HepG2 (cell line): Measurements from ENCODE around the gene SLC7A10. TPM values are rescaled to one million over a fixed set of nuclear protein-coding genes. Genes with fewer than 3 reads are reported as not detected.

Source experiments
- ATAC-seq: fragments of 200-7000 bp; cut with Tn5 transposase; 3 replicates; pipeline ENCODE4 v1.9.1; 2020; ENCODE audit warnings: mild to moderate bottlenecking, moderate library complexity
- BruUV-seq: library from RNA; stranded (reverse); fragments of 400-500 nt; replicated peaks from 2 replicates; lab custom pipeline; 2021; lab: Mats Ljungman, UMichigan
- CTCF ChIA-PET: fragments of 300-600 bp; formaldehyde crosslinking; extraction: SDS; loops from one replicate; lab custom pipeline; 2021; ENCODE audit warnings: low total read pairs, inconsistent platforms, low intra/inter-chr PET ratio; lab: Yijun Ruan, JAX
- POLR2A ChIA-PET: fragments of 350-600 bp; sonication (Branson Sonifier 250); formaldehyde crosslinking; loops from one replicate; lab custom pipeline; 2020; ENCODE audit warnings: antibody characterized with exemption, inconsistent platforms; lab: Yijun Ruan, JAX
- DNase-seq: peaks from one replicate; pipeline ENCODE4 v3.0.0-alpha.2; 2015; ENCODE audit warnings: low spot score
- FAIRE-seq: peaks from 3 replicates; lab custom pipeline; 2011; peaks lifted over from hg19 to GRCh38; lab: Jason Lieb, UNC
- H2AFZ ChIP-seq: one replicate; pipeline ENCODE4 v1.6.1; 2011; ENCODE audit warnings: low read length, inconsistent platforms
- H3K27ac ChIP-seq: fragments of 300-600 bp; 3 replicates; pipeline ENCODE4 v1.8.0; 2011; ENCODE audit warnings: mixed run types, mild to moderate bottlenecking, mixed read lengths, low read length, inconsistent platforms; ENCODE audit not compliant: insufficient read depth; ENCODE audit errors: extremely low read length
- H3K27me3 ChIP-seq, 2 experiments: fragments of 200-600 bp in 1 of 2; 2 replicates in 1 of 2; 3 replicates in 1 of 2; pipeline versions ENCODE4 v1.6.0 to v1.8.0; 2011; ENCODE audit warnings: low read length in 2 of 2, mild to moderate bottlenecking in 2 of 2, moderate library complexity in 2 of 2, inconsistent platforms in 1 of 2; ENCODE audit not compliant: insufficient read depth in 2 of 2, control insufficient read depth in 1 of 2
- H3K36me3 ChIP-seq, 2 experiments: fragments of 200-600 bp in 1 of 2; replicated peaks in 1 of 2; 2 replicates in 1 of 2; 3 replicates in 1 of 2; pipeline versions ENCODE4 v1.5.1 to v1.8.0; 2011; ENCODE audit warnings: low read length in 2 of 2, inconsistent platforms in 1 of 2; ENCODE audit not compliant: insufficient read depth in 2 of 2, control insufficient read depth in 1 of 2
- H3K4me1 ChIP-seq: 2 replicates; pipeline ENCODE4 v1.5.1; 2012; ENCODE audit warnings: low read length, inconsistent platforms; ENCODE audit not compliant: insufficient read depth
- H3K4me2 ChIP-seq: 2 replicates; pipeline ENCODE4 v1.6.0; 2011; ENCODE audit warnings: low read depth, low read length, inconsistent platforms
- H3K4me3 ChIP-seq, 3 experiments: fragments of 200-600 bp in 1 of 3; sonication (generic), shearing (Covaris generic) in 1 of 3; replicated peaks in 1 of 3; 2 replicates each; pipeline ENCODE4 v1.5.1; 2011 to 2016; ENCODE audit warnings: low read length in 3 of 3, inconsistent platforms in 2 of 3, low read depth in 2 of 3, mild to moderate bottlenecking in 2 of 3, control low read depth in 1 of 3, mixed read lengths in 1 of 3; ENCODE audit not compliant: insufficient read depth in 1 of 3
- H3K79me2 ChIP-seq: one replicate; pipeline ENCODE4 v1.6.1; 2011; ENCODE audit warnings: low read length, inconsistent platforms; ENCODE audit not compliant: insufficient read depth
- H3K9ac ChIP-seq: 2 replicates; pipeline ENCODE4 v1.6.0; 2011; ENCODE audit warnings: mild to moderate bottlenecking, low read depth, low read length, inconsistent platforms; ENCODE audit not compliant: insufficient read depth
- H3K9me3 ChIP-seq: 2 replicates; pipeline ENCODE4 v1.5.1; 2012; ENCODE audit warnings: mild to moderate bottlenecking, low read length
- H4K20me1 ChIP-seq: 2 replicates; pipeline ENCODE4 v1.6.0; 2011; ENCODE audit warnings: inconsistent platforms, mild to moderate bottlenecking, low read length, moderate library complexity; ENCODE audit not compliant: insufficient read depth
- HDAC1 ChIP-seq: sonication (generic); formaldehyde crosslinking; IDR thresholded peaks from 2 replicates; pipeline ENCODE4 v1.5.1; 2020; ENCODE audit warnings: mild to moderate bottlenecking, missing genetic modification reagents
- NFIB ChIP-seq: sonication (generic); formaldehyde crosslinking; IDR thresholded peaks from 2 replicates; pipeline ENCODE4 v1.9.0; 2021; ENCODE audit warnings: missing genetic modification reagents, mild to moderate bottlenecking, borderline replicate concordance
- PBX2 ChIP-seq: IDR thresholded peaks from 2 replicates; pipeline ENCODE4 v1.6.1; 2016; ENCODE audit warnings: control low read depth
- REPIN1 ChIP-seq: sonication (generic); formaldehyde crosslinking; IDR thresholded peaks from 2 replicates; pipeline ENCODE4 v1.8.0; 2022; ENCODE audit warnings: missing genetic modification reagents, low read depth, mild to moderate bottlenecking, borderline replicate concordance
- SRSF4 ChIP-seq: fragments of 200-400 bp; formaldehyde crosslinking; IDR thresholded peaks from one replicate; pipeline ENCODE4 v1.6.1; 2018; ENCODE audit warnings: mild to moderate bottlenecking, low read depth, low read length, moderate library complexity; ENCODE audit not compliant: poor library complexity, severe bottlenecking
- TGIF2 ChIP-seq: IDR thresholded peaks from 2 replicates; pipeline ENCODE4 v1.6.1; 2016; ENCODE audit warnings: control low read depth, missing compliant biosample characterization
- ZBTB38 ChIP-seq: sonication (generic); formaldehyde crosslinking; IDR thresholded peaks from 2 replicates; pipeline ENCODE4 v1.5.1; 2020; ENCODE audit warnings: mild to moderate bottlenecking, missing genetic modification reagents
- ZNF292 ChIP-seq: sonication (generic); formaldehyde crosslinking; IDR thresholded peaks from 2 replicates; pipeline ENCODE4 v1.8.1; 2022; ENCODE audit warnings: mild to moderate bottlenecking, low read depth, missing genetic modification reagents, borderline replicate concordance
- WGBS: methylation state at CpG from one replicate; pipeline ENCODE4 v1.1.6; 2017; ENCODE audit warnings: low lambda C conversion rate; 5-methylcytosine and 5-hydroxymethylcytosine counted together
- in situ Hi-C: cut with HindIII; loops from 2 replicates; pipeline ENCODE4 v1.10.0; 2017; ENCODE audit warnings: low pct_unique_long_range_greater_than_20kb; ENCODE audit not compliant: extremely low pct_ligation_motif_present
- intact Hi-C: fragments of 100-400 bp; cut with micrococcal nuclease; formaldehyde crosslinking; loops from one replicate; pipeline ENCODE4 v1.10.0; 2022; ENCODE audit not compliant: unreplicated experiment
- polyA plus RNA-seq, 8 experiments: library from polyadenylated mRNA; depleted of rRNA in 3 of 8; stranded (reverse) in 7 of 8; unstranded in 1 of 8; fragments of >200 nt; fragmentation: Illumina TruSeq in 4 of 8; extraction: Trizol in 4 of 8; gene quantifications; 2 replicates each; pipeline versions ENCODE4 v1.2.1 to v1.2.3, GENCODE V29; 2011 to 2016; ENCODE audit warnings: low read depth in 4 of 8, missing spikeins in 1 of 8, mixed read lengths in 1 of 8; ENCODE audit not compliant: insufficient read depth in 1 of 8
- total RNA-seq, 5 experiments: library from RNA; depleted of rRNA; stranded (reverse); fragments of >200 nt; fragmentation: Illumina TruSeq; extraction: Trizol; gene quantifications; 2 replicates each; pipeline ENCODE4 v1.2.3, GENCODE V29; 2016; ENCODE audit warnings: low read depth in 1 of 5
- TF ChIP-seq, protein P1 (sequence below): sonication (generic); formaldehyde crosslinking; IDR thresholded peaks from 2 replicates; pipeline ENCODE4 v1.5.1; 2020; ENCODE audit warnings: mild to moderate bottlenecking, missing genetic modification reagents

The SLC7A10 gene
- total and polyA plus RNA-seq, 2 of the 13 experiments (the other 11 are each of a cell fraction or from before 2014, with no cell fraction given) = 1.1 to 2.2 TPM

DNA sequence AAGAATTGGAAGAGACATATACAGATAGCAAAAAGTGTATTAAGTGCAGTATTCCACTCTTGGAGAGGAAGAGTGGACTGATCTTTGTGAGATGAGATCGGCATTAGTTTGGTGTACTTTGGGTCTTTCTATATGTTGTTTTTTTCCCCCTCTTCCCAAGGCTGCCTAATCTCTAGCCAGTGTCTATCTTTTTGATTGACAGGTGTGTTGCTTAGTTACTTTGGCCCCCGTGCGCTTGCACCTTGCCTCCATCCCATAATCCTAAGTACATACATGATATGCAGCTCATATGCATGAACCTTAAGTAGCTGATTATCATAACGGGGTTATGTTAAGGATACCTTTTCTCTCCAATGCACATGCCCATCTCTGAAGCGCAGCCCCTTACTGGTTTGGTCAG is 4.3 kb upstream of the SLC7A10 start:
- 26% methylated on average over 5 of the region's 5 CpGs for WGBS
- no peak overlapping the region for H3K4me3 ChIP-seq
- TF ChIP-seq NFIB (CRISPR knock-in tag) (no peak), SRSF4 (no peak), ZBTB38 (CRISPR knock-in tag) (no peak), PBX2 (peak; percentile 45), TGIF2 (CRISPR knock-in tag) (no peak)
- H3K27me3 ChIP-seq = peaks cover 2 to 6% of the 10 kb centered on the region in 2 experiments; a peak in 1 of 5 replicates
- ATAC-seq = no peak
- H3K4me2 ChIP-seq = no peak overlapping the region
- H3K27ac ChIP-seq = no peak overlapping the region
- no peaks in the 10 kb centered on the region for H3K36me3 ChIP-seq
- no peak overlapping the region for H2AFZ ChIP-seq
- H3K9ac ChIP-seq = no peak overlapping the region
- peaks cover 34% of the 10 kb centered on the region for H3K4me1 ChIP-seq
- no peak for FAIRE-seq
- DNase-seq = no peak
- intact Hi-C loops = no loop called here
- no peaks in the 10 kb centered on the region for H4K20me1 ChIP-seq
- ChIA-PET CTCF (no interaction called here), POLR2A (no interaction called here)
- no peaks in the 10 kb centered on the region for H3K79me2 ChIP-seq
- BruUV-seq = no TSS peak
- in situ Hi-C loops = no loop called here
- H3K9me3 ChIP-seq = peaks cover 20% of the 10 kb centered on the region

GRCh38 chr19:33227870-33228599 is 2.4 kb upstream of the SLC7A10 start:
- Histone ChIP-seq H3K9me3 (peaks cover 20% of the 10 kb centered on the region), H3K9ac (no peak overlapping the region), H3K4me2 (no peak overlapping the region), H2AFZ (no peak overlapping the region), H3K36me3 (no peaks in the 10 kb centered on the region), H3K79me2 (no peaks in the 10 kb centered on the region), H3K27ac (no peak overlapping the region), H4K20me1 (no peaks in the 10 kb centered on the region), H3K4me1 (peaks cover 44% of the 10 kb centered on the region), H3K4me3 (no peak overlapping the region), H3K27me3 (peaks cover 0 to 3% of the 10 kb centered on the region in 2 experiments; a peak in 1 of 5 replicates)
- intact Hi-C loops (no loop called here), in situ Hi-C loops (no loop called here)
- CTCF ChIA-PET = no interaction called here
- FAIRE-seq = no peak
- no peak for DNase-seq
- no TSS peak for BruUV-seq
- ATAC-seq = no peak
- POLR2A ChIA-PET = no interaction called here
- 25% methylated on average over 1 of the region's 1 CpG for WGBS
- TF ChIP-seq, protein P1, sequence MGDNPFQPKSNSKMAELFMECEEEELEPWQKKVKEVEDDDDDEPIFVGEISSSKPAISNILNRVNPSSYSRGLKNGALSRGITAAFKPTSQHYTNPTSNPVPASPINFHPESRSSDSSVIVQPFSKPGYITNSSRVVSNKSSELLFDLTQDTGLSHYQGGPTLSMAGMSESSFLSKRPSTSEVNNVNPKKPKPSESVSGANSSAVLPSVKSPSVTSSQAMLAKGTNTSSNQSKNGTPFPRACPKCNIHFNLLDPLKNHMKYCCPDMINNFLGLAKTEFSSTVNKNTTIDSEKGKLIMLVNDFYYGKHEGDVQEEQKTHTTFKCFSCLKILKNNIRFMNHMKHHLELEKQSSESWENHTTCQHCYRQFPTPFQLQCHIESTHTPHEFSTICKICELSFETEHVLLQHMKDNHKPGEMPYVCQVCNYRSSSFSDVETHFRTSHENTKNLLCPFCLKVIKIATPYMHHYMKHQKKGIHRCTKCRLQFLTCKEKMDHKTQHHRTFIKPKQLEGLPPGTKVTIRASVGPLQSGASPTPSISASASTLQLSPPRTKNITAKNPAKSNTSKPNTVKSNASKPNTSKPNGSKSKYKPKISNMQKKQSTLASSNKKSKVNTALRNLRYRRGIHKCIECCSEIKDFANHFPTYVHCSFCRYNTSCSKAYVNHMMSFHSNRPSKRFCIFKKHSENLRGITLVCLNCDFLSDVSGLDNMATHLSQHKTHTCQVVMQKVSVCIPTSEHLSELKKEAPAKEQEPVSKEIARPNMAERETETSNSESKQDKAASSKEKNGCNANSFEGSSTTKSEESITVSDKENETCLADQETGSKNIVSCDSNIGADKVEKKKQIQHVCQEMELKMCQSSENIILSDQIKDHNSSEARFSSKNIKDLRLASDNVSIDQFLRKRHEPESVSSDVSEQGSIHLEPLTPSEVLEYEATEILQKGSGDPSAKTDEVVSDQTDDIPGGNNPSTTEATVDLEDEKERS = peak; percentile 83; the same call in 1 of the 2 replicates
- no peak for TF ChIP-seq ZNF292 (CRISPR knock-in tag)
- no peak for TF ChIP-seq REPIN1 (CRISPR knock-in tag)
- no peak for TF ChIP-seq HDAC1 (CRISPR knock-in tag)
